GM18858 (cell line): Measurements from ENCODE around the gene EML6.
A peak's percentile ranks its signal among the peaks of the same experiment; 100 is the strongest.

Source experiments
- ATAC-seq: cut with Tn5 transposase; IDR thresholded peaks from one replicate; pipeline ENCODE4 v1.9.1; 2021; ENCODE audit not compliant: unreplicated experiment

The EML6 gene

GRCh38 chr2:54750040-54750439, 26.6 kb downstream of the EML6 start:
- no peak for ATAC-seq

GRCh38 chr2:54752439-54752838, 29.0 kb downstream of the EML6 start:
- no peak for ATAC-seq

- peak; percentile 74 for ATAC-seq
Observed at GRCh38 chr2:54755641-54756326, 32.3 kb downstream of the EML6 start.

- ATAC-seq = no peak
Observed at GRCh38 chr2:54757500-54757899, 34.0 kb downstream of the EML6 start.

- no peak for ATAC-seq
Observed at GRCh38 chr2:54758951-54759350, 35.5 kb downstream of the EML6 start.

- ATAC-seq = no peak
Observed at GRCh38 chr2:54760310-54760709, 36.8 kb downstream of the EML6 start.

- ATAC-seq = no peak
Observed at GRCh38 chr2:54763636-54764291, 40.3 kb downstream of the EML6 start.

GRCh38 chr2:54767921-54768320, 44.5 kb downstream of the EML6 start:
- ATAC-seq = no peak

- ATAC-seq = no peak
Observed at GRCh38 chr2:54768772-54769428, 45.4 kb downstream of the EML6 start.

GRCh38 chr2:54770211-54770610, 46.7 kb downstream of the EML6 start:
- no peak for ATAC-seq

GRCh38 chr2:54770676-54771075, 47.2 kb downstream of the EML6 start:
- no peak for ATAC-seq

GRCh38 chr2:54771166-54771885, 47.9 kb downstream of the EML6 start:
- ATAC-seq = no peak

GRCh38 chr2:54772110-54772509, 48.6 kb downstream of the EML6 start:
- no peak for ATAC-seq

- no peak for ATAC-seq
Observed at GRCh38 chr2:54772531-54772930, 49.1 kb downstream of the EML6 start.

GRCh38 chr2:54773233-54773632, 49.8 kb downstream of the EML6 start:
- no peak for ATAC-seq

GRCh38 chr2:54773838-54774237, 50.4 kb downstream of the EML6 start:
- no peak for ATAC-seq

- ATAC-seq = no peak
Observed at GRCh38 chr2:54775710-54776109, 52.2 kb downstream of the EML6 start.

- ATAC-seq = no peak
Observed at GRCh38 chr2:54776494-54776893, 53.0 kb downstream of the EML6 start.

- no peak for ATAC-seq
Observed at GRCh38 chr2:54783349-54783748, 59.9 kb downstream of the EML6 start.

GRCh38 chr2:54787270-54787669, 63.8 kb downstream of the EML6 start:
- no peak for ATAC-seq

- ATAC-seq = no peak
Observed at GRCh38 chr2:54787755-54788366, 64.4 kb downstream of the EML6 start.
